ENCODE measurements around the gene PLA2G5.
"Not testable (repeated sequence)": the region's sequence is repeated elsewhere in the genome, so short reads cannot be mapped to it uniquely, and the experiment has no call there.

The PLA2G5 gene

DNA sequence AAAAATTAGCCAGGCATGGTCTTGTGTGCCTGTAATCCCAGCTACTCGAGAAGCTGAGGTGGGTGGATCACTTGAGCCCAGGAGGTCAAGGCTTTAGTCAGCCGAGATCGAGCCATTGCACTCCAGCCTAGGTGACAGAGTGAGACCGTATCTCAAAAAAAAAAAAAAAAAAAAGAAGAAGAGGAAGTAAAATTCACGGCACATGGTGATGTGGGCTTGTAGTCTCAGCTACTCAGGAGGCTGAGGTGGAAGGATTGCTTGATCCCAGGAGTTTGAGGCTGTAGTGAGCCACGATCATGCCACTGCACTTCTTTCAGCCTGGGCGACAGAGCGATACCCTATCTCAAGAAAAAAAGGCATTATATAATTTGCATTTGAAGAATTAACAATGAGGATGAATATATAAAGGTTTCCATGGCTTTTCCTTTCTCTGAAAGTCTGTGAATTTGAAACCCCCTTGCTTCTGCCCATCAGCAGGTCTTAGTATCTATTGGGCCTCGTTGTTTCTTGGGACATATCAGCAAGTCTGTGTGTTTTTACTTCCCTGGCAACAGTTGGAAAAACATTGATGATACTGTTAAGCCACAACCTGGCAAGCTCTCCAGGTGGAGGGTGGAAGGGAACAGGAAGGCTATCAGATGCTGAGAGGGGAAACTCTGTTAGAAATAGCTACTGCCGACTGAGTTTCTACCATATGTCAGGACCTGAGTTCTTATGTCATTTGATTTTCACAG lies 53.9 kb downstream of the PLA2G5 start:
- no peak for DNase-seq

DNA sequence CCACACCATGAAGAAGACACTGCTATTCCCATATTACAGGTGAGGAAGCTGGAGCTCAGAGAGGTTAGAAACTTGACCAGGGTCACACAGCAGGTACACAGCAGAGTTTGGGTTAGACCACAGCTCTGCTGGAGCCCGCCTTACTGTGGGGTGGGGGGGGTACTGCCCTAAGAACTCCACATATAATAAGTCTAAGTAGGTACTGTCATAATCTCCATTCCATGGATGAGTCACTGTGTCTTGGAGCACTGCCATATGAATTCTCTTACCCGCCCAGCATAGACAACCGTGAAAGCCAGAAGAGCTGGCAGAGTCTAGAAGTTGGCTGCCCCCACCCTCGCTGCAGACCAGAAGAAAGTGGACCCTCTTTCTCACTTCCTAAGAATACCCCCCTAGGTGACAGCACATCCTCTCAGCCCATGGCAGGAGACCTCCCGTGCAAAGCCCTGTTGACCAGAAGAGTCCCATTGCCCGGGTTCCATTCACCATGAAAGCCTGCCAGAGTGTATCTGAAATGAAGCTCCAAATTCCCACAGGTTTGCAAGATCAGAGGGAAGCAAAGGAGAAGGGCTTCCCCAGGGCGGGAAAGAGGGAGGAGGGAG lies 54.6 kb downstream of the PLA2G5 start:
- no peak for DNase-seq

DNA sequence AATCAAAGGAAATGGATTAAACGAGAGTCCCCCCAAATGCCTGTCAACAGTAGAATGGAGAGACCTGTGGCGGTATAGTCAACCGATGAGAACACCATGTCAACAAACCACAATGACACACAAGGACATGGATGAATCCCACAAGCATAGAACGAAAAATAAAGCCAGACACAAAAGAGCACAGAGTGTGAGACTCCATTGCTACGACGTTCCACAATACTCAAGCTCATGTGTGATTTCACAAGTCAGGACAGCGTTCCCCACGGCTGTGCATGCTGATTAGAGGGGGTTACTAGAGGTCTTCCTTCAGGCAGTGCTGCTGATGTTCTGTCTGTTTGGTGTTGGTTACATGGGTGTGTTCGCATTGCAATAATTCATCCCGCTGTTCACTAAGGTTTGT lies 55.1 kb downstream of the PLA2G5 start:
- no peak for DNase-seq

DNA sequence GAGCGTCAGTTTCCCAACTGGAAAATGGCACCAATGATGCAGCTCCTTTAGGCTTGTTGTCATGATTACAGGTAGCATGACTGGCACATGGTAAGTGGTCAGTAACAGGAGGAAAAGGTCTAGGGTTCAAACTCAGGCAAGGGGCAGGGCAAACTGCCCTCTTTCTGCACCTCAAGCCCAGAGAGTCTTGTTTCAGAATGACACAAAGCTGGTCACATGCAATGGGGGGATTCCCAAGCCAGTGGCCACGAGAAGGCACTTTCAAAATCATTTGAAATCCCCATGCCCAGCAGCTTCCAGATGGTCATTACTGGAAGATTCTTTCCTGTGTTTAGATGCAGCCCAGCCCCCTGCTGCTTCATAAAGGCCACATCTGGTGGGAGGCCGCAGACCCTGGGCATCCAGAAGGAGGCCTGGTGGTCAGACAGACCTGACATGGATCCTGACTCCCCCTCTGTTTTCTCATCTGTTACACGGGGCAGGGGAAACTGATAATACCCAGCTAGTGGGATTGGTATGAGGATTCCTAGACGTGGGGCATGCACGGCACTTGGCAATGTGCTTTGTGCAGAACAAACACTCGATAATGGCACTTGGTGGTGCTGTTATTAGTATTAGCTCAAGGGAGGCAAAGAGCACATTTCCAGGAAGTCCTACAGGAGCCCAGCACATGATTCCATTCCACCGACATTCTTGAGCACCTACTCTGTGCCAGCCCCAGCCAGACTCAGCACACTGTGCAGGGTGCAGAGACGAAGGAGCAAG lies 56.2 kb downstream of the PLA2G5 start:
- no peak for DNase-seq

DNA sequence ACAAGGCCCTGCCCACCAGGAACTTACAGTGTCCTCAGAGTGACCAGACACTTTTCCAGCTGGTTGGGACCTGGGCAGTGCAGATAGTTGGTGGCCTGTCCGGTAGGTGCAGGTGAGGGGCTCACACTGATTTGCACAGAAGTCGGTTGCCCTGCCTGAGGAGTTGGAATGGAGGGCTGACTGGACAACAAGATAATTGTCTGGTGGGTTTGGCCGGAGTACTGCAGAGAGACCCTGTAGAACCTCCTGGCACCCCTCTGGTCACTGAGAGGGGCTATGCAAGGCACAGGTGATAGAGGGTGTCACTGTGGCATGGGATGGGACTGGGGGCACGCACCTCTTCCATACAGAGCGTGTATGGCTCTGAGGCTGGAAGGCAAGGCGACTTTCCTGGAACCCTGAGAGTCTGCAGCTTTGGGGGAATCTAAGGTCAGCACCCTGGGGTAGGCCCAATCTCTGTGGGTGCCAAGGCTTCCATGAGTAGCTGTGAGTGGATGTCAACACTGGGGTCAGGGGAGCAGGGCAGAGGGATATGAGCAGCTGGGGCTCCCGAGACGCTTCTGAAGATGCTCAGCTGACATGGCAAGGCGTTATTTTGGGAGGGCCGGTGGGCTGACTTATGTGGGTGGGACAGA lies 56.9 kb downstream of the PLA2G5 start:
- DNase-seq, result no peak

DNA sequence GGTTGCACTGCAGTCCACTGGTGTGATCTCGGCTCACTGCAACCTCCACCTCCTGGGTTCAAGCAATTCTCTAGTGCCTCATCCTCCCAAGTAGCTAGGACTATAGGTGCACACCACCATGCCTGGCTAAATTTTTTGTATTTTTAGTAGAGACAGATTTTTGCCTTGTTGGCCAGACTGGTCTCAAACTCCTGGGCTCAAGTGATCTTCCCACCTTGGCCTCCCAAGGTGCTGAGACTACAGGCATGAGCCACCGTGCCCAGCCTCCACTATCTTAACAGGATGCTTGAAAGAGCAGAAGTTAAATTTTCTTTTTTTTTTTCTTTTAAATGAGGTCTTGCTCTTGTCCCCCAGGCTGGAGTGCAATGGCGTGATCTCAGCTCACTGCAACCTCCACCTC lies 60.5 kb downstream of the PLA2G5 start:
- DNase-seq, result not testable (repeated sequence)

DNA sequence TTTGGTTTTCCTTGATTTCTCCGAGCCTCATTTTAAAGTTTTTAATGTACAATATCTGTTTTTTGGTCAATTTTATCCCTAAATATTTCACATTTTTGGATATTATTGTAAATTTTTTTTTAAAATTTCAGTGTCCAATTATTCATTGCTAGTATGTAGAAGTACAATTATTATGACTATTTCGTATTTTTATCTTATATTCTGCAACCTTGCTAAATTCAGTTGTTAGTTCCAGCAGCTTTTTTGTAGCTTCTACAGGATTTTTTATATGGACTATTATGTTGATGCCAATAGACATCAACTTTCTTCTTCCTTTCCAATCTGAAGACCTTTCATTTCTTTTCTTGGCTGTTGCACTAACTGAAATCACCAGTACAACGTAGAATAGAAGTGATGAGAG lies 65.0 kb downstream of the PLA2G5 start:
- DNase-seq, result no peak

DNA sequence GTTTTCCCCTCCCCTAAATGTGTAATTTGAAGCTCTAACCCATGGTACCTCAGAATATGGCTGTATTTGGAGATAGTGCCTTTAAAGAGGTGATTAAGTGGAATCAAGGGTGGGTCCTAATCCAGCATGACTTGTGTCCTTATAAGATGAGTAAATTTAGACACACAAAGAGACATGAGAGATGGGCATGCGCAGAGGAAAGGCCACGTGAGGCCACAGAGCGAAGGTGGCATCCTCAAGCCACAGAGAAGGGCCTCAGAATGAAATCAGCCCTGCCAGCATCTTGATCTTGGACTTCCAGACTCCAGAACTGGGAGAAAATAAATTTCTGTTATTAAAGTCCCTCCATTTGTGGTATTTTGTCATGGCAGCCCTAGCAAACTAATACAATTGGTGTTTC lies 66.3 kb downstream of the PLA2G5 start:
- no peak for DNase-seq

DNA sequence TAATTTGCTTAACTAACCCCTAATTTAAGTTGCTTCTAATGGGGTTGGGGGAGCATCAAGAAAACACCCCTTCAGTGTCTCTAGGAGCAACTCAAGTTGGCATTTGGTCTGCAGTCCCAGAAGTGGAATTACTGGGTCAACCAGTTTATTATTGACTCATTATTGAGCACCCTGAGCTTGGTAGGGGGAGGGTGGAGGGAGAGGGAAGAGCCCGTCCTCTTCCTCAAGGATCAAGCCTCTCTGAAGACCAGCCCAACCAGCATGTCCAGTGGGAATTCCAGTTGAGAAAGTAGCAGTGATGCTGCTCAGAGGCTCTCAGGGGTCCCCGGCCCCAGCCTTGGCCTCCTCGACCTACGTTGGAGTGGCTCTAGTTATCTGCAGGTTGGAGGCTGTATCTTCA lies 67.1 kb downstream of the PLA2G5 start:
- DNase-seq, result no peak

DNA sequence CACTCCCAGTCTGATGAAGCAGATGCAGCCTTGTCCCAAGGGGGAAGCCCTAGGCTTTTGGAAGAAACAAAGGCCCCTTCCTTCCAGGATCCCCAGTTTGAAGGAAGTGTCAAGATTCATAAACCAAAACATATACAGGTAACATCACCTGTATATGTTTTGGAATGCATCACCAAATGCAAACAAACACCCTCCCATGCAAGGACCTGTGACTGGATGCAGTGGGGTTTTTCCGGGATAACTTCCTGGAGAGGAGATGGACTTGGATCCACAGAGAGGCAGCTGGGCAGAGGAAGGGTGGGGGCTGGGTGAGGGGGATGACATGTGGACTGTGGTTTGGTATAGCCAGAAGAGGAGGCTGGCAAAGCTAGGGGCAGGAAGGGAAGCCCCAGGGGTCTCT lies 67.6 kb downstream of the PLA2G5 start:
- no peak for DNase-seq

DNA sequence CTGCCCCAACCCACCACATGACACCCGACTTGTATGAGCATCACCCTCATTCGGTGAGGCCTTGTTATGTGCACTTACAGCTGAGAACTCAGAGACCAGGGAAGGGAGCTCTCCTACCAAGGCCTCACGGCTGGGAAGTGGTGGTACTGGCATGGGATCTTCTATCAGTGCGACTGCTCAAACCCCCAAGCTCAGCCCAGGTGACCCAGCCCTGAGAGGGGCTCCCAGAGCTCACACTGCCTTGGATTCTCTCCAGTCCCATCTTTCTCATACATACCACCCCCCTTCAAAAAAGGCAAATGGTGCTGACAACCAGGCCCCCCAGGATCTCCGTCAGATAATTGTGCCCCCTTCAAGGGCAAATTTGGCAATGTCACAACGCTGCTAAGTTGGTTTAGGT lies 68.4 kb downstream of the PLA2G5 start:
- DNase-seq, result no peak

DNA sequence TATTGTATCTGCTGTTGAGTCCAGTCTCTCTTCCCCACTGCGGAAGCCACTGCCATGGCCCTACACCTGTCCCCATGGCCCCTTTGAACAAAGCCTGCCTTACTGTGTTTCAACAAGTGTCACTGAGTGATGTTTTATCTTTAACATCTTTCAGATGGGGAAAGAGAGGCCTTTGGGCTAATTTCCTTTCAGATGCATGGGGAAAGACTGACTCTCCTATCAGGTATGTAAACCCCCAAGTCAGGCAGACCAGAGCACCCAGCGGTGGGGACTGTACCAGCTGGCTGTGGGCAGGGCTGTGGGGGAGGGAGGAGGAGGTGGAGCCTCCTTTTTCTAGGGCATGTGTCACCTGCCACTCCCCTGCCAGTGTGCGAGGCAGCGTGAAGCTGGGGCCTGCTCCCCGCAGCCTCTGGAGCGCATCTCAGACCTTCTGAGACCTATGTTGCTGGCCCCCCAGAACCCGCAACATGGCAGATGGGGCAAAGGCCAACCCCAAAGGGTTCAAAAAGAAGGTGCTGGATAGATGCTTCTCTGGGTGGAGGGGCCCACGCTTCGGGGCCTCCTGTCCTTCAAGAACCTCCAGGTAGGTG lies 69.1 kb downstream of the PLA2G5 start, which contains the start of gene PLA2G2F:
Gene PLA2G2F (plus strand): TSS at position 363 of the 590 bp plus-strand sequence. CDS start 105 bp downstream, at position 468.
- no peak for DNase-seq

DNA sequence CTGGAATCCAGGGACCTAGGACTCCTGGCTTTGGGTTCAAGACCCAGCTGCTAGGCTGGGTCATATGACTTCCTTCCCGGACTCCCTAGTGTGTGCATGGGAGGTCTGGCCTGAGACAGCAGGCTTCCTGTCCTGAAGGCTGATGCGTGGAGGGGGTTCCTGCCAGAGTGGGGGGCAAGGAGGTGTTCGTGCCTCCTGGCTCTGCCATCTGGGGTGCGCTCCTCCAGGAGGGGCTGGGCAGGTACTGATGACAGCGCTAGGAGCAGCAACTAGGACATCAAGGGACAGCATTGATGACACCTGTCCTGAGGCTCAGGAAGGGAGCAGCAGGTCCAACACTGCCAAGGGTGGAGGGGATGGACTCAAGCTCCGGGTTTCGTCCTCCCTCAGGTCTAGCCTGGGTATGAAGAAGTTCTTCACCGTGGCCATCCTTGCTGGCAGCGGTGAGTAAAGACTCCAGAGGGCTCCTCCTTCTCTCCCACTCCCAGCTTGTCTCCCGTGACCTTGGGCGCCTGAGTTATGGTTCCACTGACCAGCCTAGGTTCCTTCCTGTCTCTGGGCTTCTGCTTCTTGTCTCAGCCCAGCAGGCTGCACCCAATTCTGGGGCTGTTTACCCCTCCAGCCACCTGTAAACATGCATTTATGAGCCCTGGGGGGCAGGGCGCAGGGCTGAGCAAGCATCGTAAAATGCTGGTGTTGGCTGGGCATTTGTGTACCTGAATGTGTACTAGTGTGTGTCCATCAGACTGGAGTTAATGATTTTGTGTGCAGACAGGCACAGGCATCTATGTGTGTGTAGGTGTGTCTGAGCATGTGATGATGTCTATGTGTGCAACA lies 70.0 kb downstream of the PLA2G5 start:
- no peak for DNase-seq

DNA sequence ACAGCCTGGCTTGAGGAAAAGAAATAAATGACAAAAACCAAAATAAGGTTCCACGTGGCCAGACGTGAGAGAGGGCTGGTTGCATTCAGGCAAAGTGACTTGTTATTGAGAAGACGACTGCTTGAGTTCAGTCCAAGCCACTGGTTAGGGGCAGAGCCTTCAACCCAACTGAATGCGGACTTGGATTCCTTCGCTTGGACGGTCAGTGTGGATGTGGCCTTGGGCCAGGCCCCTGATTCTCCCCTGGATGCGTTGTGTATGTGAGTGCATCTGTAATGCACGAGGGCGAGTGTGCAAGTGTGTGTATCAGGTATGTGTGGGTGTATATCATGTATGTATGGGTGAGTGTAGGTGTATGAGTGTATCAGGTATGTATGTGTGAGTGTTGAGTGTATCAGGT lies 71.0 kb downstream of the PLA2G5 start:
- no peak for DNase-seq

DNA sequence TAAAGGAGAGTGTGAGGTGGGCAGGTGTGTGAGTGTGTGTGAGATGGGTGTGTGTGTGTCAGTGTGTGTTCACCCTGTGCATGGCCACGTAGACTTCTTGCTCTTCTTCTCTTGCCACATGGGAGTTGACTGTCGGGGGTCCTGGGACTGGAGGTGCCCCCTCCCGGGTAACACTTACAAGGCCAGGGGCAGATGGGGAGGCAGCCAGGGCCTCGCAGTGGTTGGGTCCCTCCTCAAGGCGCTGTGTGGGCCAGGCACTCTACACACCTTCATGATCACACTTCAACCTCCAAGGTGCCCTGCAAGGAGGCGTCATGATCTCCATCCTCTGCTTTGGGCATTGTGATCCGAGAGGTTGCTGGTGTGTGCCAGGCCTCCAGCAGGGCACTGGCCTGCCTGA lies 71.5 kb downstream of the PLA2G5 start:
- no peak for DNase-seq
